Colon (tissue), 2 donors: ENCODE data around the gene CKLF.
"Not testable (repeated sequence)": the region's sequence is repeated elsewhere in the genome, so short reads cannot be mapped to it uniquely, and the experiment has no call there.

Experiments used
- FAIRE-seq: peaks from 2 replicates; lab custom pipeline; 2012; peaks lifted over from hg19 to GRCh38; lab: Jason Lieb, UNC
- donor health status: control.
- donor health status: control.

CKLF gene

DNA sequence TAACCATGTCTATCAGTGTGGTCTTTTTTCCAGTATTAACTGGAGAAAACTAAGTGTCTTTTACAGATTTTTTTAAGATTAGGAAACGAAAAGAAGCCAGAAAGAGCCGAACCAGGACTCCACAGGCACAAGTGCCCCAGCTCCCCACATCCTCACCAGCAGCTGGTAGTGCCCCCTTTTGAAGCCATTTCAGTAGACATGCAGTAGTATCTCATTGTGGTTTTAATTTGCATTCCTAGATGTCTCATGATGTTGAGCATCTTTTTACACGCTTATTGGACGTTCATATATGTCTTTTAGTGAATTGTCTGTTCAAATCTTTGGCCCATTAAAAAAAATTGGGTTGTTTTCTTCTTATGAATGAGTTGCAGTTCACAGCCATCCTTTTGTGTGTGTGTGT lies 47.4 kb downstream of the CKLF start:
- FAIRE-seq: no peak

DNA sequence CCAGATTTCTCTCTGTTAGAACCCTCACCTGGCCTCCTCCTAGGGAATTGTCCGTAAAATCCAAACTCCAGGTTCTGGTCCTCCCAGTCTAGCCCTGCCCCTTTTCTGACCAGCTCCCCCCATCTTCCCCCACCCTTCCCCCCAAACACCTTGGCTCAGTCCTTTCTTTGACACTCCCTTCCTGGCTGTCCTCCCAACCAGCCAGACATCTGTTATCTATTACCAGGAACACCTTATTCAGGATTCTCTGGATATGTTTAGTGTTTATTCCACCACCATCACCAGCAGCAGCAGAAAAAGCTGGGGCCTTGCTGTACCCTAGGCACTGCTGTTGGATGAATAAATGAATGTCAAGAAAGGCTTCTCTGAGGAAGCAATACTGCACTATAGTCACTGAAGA lies 48.1 kb downstream of the CKLF start:
- FAIRE-seq: no peak

DNA sequence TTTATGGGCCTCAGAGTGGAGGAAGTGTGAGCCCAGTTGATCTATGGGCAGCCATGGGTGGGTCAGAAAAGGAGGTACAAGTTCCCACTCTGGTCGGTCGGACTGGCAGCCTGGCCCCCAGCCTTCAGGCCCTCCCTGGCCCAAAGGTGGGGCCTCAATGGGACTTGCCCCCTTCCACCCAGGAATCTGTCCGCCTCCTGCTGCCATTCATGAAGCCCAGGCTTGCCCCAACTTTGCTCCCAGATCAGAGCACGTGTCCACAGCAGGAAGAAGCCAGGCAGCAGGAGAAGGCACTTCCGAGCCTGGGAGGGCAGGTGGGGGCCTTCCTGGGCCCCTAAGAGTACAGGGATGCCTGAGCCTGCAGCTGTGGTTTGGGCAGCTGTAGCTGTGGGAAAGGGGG lies 49.1 kb downstream of the CKLF start:
- no peak for FAIRE-seq

DNA sequence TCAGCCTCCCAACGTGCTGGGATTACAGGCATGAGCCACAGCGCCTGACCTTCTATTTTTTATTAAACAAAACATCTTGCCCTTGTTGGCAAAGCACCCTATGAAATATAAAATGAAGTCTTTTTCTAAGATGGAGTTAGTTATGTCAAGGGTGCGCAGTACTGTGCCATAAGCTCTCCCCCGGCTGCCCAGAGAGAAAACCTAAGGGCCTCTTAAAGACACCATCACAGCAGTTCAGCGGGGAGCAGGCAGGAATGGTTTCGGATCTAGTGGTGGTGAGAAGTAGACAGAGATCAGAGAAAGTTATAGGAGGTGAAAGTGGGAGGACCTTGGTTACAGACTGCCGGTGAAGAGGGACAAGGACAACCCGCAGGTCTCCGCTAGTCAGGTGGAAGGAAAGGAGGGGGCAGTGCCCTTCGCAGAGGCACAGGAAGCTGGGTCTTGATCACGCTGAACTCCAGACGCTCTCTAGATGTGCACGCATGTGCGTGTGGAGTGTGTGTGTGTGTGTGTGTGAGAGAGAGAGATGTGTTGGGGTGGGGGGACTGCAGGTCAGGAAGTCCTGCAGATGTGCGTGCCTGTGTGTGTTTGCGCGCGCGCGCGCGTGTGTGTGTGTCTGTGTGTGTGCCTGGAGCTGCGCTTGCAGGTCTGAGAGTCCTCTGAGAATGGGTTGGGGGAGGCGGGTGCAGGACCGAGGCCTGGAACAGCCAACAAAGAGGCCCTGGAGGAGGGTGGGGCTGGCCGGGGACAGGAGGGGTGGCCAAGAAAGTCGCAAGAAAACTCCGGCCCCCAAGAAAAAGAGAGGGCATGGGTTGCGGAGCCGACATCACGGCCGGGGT lies 51.4 kb downstream of the CKLF start:
- no peak for FAIRE-seq

GRCh38 chr16:66604376-66605176 lies 52.2 kb downstream of the CKLF start, which contains the start of gene CMTM3:
CMTM3 (plus strand) TSS chr16:66604704; CDS start chr16:66604806, 102 bp downstream.
- no peak for FAIRE-seq

DNA sequence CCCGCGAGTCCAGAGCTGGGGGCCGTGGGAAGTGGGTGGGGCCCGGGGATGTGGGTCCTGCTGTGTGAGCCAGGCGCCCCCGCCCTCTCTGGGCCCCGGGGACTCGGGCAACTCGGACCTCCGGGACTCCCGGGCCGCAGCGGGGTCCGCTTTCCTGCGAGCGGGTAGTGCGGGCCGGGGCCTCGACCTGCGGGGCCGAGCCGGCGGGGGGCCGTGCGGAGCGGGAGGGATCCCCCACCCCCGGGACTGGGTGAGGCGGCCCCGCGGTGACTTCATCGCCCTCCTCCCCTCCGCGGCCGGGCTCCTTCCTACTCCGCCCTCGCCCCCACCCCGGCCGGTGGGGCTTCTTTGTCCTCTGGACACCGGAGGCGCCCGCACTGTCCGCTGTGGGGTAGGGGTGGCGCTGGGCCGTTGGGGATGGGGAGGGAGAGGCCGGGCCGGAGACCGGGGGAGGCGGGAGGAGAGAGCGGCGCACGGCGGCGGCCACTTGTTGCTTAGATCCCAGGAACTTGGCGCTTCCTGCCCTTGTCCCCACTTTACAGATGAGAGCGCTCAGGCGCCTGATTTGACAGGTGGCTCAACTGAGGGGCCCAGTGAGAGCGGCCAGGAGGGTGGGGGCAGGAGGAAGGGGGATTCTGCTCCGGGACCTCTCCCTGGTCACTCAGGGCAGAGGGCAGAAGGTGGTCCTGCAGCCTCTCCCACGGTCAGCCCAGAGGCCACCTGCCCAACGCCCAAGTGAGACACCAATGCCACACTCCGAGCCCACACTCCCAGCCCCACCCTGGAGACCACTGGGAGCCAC lies 53.0 kb downstream of the CKLF start:
- FAIRE-seq: no peak

GRCh38 chr16:66605979-66606751 lies 53.8 kb downstream of the CKLF start:
- FAIRE-seq: no peak

DNA sequence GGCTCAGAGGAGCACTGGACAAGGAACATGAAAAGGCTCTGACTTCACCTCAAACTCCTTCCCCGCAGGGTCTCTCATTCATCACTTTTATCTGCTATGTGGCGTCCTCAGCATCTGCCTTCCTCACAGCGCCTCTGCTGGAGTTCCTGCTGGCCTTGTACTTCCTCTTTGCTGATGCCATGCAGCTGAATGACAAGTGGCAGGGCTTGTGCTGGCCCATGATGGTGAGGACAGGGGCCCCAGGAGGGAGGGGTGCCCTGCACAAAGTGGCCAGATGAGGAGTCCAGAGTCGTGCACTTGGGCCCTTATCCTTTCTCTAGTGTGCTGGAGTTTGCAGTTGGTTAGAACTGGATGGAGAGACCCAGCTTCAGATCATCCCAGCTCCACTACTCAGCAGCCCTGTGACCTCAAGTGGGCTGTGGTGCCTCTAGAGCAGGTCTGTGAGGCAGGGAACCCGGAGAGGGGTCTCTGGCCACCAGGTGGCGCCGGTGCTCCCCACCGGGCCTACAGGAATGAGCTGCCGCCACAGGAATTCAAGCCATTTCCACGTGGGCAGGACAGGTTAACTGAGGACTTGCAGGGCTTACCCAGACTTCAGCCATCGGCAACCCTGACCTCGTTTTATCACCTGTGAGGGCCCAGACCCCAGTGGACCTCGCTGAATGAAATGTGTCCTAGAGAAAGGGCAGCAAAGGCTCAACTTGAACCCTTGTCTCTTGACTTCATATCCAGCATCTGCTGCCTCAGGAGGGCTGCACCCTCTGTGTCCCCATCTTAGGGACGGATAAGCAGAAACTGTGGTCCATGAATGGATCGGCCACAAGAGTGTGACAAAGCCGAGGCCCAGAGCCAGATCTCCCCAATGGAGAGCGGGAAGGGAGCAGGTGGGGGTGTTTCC lies 56.1 kb downstream of the CKLF start:
- no peak for FAIRE-seq

DNA sequence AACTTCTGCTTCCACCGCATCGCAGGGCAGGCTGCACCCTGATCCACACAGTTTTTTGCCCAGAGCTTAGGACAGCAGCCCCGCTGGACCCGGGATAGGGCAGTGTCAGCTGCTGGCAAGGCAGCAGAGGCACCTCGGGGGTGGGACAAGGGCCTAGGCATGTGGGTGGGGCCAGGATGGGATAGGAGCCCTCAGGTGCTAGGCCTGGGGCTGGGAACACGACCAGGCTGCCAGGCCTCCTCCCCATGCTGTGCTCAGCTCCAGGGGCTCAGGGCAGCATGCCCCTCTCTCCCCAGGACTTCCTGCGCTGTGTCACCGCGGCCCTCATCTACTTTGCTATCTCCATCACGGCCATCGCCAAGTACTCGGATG lies 56.7 kb downstream of the CKLF start:
- FAIRE-seq: no peak

- FAIRE-seq: no peak
Measured at GRCh38 chr16:66610111-66610820, 57.9 kb downstream of the CKLF start.

- FAIRE-seq: not testable (repeated sequence)
Measured at GRCh38 chr16:66611911-66612310, 59.5 kb downstream of the CKLF start.

- FAIRE-seq: no peak
Measured at GRCh38 chr16:66612422-66612821, 60.0 kb downstream of the CKLF start.

- FAIRE-seq: no peak
Measured at GRCh38 chr16:66614161-66614802, 61.9 kb downstream of the CKLF start.
